ENCODE results near the gene SLC35E1.

DNA sequence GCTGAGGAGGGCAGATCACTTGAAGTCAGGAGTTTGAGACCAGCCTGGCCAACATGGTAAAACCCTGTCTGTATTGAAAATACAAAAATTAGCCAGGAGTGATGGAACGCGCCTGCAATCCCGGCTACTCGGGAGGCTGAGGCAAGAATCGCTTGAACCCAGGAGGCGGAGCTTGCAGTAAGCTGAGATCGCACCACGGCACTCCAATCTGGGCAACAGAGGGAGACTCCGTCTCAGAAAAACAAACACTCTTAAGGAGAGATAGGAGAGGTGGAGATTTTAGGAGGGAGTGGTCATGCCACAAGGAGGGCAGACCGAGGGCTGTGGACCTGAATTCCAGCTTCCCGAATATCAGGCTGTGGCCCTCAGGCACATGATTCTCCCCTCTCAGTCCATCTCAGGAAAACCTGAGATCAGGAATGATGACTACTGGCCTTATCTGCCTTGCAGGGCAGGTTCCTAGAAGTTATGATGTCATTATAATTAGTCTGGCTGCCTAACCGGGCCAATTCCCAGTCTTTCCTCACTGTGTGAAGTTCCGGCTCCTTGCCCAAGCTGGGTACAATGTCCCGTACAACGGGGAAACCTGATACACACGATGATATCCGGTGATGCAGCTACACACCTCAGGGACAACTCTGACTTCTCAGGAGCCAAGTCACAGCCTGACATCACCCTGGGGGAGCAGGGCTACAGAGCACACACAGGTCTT is 2.5 kb downstream of the SLC35E1 start:
- TF ChIP-seq, protein P1, sequence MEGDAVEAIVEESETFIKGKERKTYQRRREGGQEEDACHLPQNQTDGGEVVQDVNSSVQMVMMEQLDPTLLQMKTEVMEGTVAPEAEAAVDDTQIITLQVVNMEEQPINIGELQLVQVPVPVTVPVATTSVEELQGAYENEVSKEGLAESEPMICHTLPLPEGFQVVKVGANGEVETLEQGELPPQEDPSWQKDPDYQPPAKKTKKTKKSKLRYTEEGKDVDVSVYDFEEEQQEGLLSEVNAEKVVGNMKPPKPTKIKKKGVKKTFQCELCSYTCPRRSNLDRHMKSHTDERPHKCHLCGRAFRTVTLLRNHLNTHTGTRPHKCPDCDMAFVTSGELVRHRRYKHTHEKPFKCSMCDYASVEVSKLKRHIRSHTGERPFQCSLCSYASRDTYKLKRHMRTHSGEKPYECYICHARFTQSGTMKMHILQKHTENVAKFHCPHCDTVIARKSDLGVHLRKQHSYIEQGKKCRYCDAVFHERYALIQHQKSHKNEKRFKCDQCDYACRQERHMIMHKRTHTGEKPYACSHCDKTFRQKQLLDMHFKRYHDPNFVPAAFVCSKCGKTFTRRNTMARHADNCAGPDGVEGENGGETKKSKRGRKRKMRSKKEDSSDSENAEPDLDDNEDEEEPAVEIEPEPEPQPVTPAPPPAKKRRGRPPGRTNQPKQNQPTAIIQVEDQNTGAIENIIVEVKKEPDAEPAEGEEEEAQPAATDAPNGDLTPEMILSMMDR (IDR thresholded peaks at IDR 0.05), result no peak
- no peak for TF ChIP-seq POLR2A (IDR thresholded peaks at IDR 0.05)

Data from heart left ventricle (tissue), 13 donors.